Measurements from ENCODE around the gene TCF4. TPM values are rescaled to one million over a fixed set of nuclear protein-coding genes. Genes with fewer than 3 reads are reported as not detected.

TCF4 gene
- total and polyA plus RNA-seq, 2 donors (not counting 3 experiments of a cell fraction or from before 2014, with no cell fraction given) = 183 to 390 TPM

- BruUV-seq (replicated peaks) = TSS peak; percentile 49
- no peak for FAIRE-seq
- dilution Hi-C loops (cut with MboI; ENCODE audit: extremely low pct_ligation_motif_present, low sequenced_read_pairs) (no loop called here), intact Hi-C loops (cut with micrococcal nuclease) (loop anchor here (1.0 to 10.0 kb wide), 8 partner anchors 14 to 1056 kb away; no protein-coding TSS in a partner anchor)
- ChIA-PET POLR2A (interaction anchor here (0.9 to 2.4 kb wide), 4 partner anchors 13 to 683 kb away, joined by 3 to 11 read pairs (median 4); no protein-coding TSS in a partner anchor), CTCF (interaction anchor here (1.2 to 4.5 kb wide), 5 partner anchors 13 to 799 kb away, joined by 3 to 18 read pairs (median 10); no protein-coding TSS in a partner anchor)
- no peaks in the 10 kb centered on the region for H4K20me1 ChIP-seq (replicated peaks; ENCODE audit: control insufficient read depth, extremely low read depth, insufficient read depth, low read length)
- peak overlapping the region; percentile 99 for H3K9ac ChIP-seq (replicated peaks; ENCODE audit: extremely low read depth, insufficient read depth, low read length)
- peak overlapping the region; percentile 96 for H3K27ac ChIP-seq (ENCODE audit: insufficient read depth, low read depth, low read length)
- H3K36me3 ChIP-seq (ENCODE audit: control insufficient read depth in 2 of 2, extremely low read depth in 1 of 2, insufficient read depth in 2 of 2, low read length in 2 of 2) = no peaks in the 10 kb centered on the region
- no peaks in the 10 kb centered on the region for H3K27me3 ChIP-seq (ENCODE audit: control insufficient read depth in 2 of 2, insufficient read depth in 2 of 2, low read length in 2 of 2)
- peaks cover 80% of the 10 kb centered on the region for H3K79me2 ChIP-seq (ENCODE audit: control insufficient read depth, insufficient read depth, low read length)
- TF ChIP-seq JUN (IDR thresholded peaks at IDR 0.05; ENCODE audit: borderline replicate concordance, insufficient read depth, insufficient read length, low read depth) = no peak
- TF ChIP-seq EZH2 (IDR thresholded peaks at IDR 0.05; ENCODE audit: borderline replicate concordance, low read depth, low read length, severe bottlenecking) = no peak
- no peak for TF ChIP-seq GATA2 (IDR thresholded peaks at IDR 0.05; ENCODE audit: insufficient read depth, insufficient read length, low read depth, low read length)
- TF ChIP-seq POLR2A (IDR thresholded peaks at IDR 0.05; ENCODE audit: low read depth, low read length) = no peak
- TF ChIP-seq FOS (IDR thresholded peaks at IDR 0.05; ENCODE audit: borderline replicate concordance, insufficient read depth, low read length) = no peak
- TF ChIP-seq, protein P1, sequence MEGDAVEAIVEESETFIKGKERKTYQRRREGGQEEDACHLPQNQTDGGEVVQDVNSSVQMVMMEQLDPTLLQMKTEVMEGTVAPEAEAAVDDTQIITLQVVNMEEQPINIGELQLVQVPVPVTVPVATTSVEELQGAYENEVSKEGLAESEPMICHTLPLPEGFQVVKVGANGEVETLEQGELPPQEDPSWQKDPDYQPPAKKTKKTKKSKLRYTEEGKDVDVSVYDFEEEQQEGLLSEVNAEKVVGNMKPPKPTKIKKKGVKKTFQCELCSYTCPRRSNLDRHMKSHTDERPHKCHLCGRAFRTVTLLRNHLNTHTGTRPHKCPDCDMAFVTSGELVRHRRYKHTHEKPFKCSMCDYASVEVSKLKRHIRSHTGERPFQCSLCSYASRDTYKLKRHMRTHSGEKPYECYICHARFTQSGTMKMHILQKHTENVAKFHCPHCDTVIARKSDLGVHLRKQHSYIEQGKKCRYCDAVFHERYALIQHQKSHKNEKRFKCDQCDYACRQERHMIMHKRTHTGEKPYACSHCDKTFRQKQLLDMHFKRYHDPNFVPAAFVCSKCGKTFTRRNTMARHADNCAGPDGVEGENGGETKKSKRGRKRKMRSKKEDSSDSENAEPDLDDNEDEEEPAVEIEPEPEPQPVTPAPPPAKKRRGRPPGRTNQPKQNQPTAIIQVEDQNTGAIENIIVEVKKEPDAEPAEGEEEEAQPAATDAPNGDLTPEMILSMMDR (IDR thresholded peaks at IDR 0.05; ENCODE audit: extremely low read depth in 1 of 2, insufficient read depth in 1 of 2, low read depth in 1 of 2, low read length in 2 of 2) = no peak
- no peak for TF ChIP-seq POLR2AphosphoS5 (IDR thresholded peaks at IDR 0.05; ENCODE audit: insufficient read depth, low read depth, low read length)
- TF ChIP-seq, protein P2, sequence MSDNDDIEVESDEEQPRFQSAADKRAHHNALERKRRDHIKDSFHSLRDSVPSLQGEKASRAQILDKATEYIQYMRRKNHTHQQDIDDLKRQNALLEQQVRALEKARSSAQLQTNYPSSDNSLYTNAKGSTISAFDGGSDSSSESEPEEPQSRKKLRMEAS (IDR thresholded peaks at IDR 0.05; ENCODE audit: insufficient read depth, insufficient read length) = no peak
- no peak for TF ChIP-seq MYC (IDR thresholded peaks at IDR 0.05; ENCODE audit: low read depth, low read length)
- H3K4me3 ChIP-seq (replicated peaks in 1 of 3; ENCODE audit: insufficient read depth in 1 of 3, low read depth in 1 of 3, low read length in 3 of 3) = peak overlapping the region; percentile 78 to 98 (median 79)
- H2AFZ ChIP-seq (ENCODE audit: low read depth, low read length) = no peak overlapping the region
- DNase-seq (ENCODE audit: low read depth, low spot score) = peak; percentile 65
- H3K9me3 ChIP-seq (replicated peaks; ENCODE audit: control insufficient read depth, insufficient read depth, low read length) = no peaks in the 10 kb centered on the region
- no peaks in the 10 kb centered on the region for H3K9me1 ChIP-seq (replicated peaks; ENCODE audit: control insufficient read depth, extremely low read depth, insufficient read depth, low read length)
- peaks cover 67% of the 10 kb centered on the region for H3K4me1 ChIP-seq (ENCODE audit: control insufficient read depth, extremely low read depth, insufficient read depth, low read length)
- H3K4me2 ChIP-seq (ENCODE audit: insufficient read depth, low read length) = peak overlapping the region; percentile 92
Measured at GRCh38 chr18:55400590-55401541, 187.1 kb downstream of the TCF4 start.
